ENCODE results near the gene ZNF689.
"Not testable (repeated sequence)": the region's sequence is repeated elsewhere in the genome, so short reads cannot be mapped to it uniquely, and the experiment has no call there.

ZNF689 gene

GRCh38 chr16:30609926-30610839 lies at the start of gene ZNF689:
Gene ZNF689, minus strand, starts transcription at chr16:30610389. Its CDS starts 348 bp downstream, at chr16:30610041.
- peak; percentile 98 for DNase-seq

DNA sequence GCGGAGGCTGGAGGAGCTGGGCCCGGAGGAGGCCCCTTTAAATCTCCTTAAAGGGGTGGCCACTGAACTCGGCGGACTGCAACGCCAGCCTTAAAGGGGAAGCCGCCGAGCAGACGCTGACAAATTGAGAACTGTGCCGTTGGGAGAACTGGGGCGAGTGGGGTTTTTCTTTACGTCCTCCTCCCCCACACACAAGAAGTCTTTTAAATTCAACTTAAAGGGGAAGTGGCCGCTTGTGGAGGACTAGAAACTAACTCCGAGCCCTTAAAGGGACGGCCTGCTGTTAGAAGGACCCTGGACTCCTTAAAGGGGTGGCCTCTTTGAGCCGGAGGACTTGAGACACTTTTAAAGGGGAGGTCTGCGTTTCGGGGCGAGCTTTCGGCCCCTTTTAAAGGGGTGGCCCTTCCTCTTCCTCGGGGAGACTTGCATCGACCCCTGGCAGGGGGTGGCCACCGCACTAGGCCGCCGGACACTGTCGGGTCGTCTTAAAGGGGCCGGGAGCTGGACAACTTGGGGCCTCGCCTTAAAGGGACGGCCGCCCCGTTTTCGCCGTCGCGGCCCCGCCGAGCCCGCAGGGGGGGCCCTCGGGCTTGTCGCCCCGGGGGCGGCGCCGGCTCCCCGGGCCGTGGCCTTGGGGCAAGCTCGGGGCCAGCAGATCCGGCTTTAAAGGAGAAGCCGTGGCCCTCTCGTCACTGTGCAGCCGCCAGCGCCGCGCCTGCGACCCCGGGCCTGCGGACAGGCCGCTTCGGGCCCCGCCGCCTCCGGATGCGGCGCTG lies 48.7 kb upstream of the ZNF689 start:
- no peak for DNase-seq

DNA sequence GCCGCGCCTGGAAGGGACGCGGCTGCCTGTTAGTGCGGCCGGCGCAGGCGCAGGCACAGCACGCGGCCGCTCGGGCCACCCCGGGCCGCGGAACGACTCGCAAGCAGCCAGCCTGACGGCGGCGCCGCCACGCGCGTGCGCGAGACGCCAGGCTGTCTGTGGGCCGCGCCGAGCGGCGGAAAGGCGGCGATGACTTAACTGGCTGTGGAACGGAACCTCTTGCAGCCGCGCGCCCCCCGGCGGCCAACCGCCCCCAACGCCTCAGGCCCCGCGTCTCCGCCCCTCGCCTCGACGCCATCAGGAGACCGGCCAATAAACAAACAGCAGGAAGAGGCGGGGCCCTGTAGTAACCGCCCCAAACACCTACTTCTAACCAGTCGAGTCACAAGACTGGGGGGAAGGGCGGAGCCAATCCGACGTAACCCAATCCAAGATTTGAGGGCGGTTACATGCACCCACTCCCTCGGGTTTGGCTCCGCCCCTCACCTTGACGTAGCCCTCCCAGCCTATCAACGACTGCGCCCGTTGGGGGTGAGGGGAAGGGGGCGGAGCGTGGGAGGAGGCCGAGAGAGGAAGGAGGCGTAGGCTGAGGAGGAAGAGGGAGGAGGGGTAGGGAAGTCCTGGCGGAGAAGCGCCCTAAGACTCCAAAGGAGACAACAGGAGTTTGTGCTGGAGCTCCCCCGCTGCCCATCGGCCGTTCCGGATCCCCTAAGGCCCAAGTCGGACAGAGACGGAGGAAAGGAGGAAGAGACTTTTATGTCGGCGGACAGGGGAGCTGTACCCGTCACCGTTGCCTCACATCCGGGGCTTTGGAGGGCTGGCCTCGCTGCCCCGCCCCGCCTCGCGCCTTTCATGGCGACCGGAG lies 47.9 kb upstream of the ZNF689 start, which contains the start of gene FBRS:
TSS of gene FBRS (plus strand) at position 566 of the 865 bp plus-strand sequence. CDS start 1,088 bp downstream, outside the sequence.
- peak; percentile 100 for DNase-seq

DNA sequence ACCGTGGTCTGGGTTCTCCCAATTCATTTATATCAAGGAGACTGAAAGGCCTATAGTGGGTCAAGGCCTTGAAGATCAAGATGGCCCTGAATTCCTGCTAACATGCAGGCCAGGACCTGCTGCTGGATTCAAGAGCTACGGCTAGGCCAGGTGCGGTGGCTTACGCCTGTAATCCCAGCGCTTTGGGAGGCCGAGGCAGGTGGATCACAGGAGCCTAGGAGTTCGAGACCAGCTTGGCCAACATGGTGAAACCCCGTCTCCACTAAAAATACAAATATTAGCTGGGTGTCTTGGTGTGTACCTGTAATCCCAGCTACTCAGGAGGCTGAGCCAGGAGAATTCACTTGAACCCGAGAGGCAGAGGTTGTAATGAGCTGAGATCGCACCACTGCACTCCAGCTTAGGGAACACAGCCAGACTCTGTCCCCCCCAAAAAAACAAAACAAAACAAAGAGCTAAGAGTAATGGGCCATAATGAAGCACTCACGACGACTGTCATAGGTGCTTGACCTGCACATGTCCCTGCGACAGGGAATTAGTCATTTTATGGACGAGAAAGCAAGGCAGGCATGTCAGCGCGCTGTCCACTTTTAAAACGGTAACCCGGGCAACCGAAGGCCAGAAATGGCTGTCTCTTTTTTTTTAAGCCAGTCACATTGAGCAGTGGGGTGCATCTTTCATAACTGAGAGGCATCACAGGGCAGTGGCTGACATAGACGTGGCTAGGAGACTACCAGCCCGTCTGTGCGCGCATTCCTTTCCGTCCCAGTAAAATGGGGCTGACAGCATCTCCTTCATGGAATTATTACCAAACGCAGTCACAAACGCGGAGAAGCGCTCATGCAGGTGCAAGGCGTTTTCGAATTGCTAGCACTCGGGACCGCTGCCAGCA lies 47.0 kb upstream of the ZNF689 start:
- peak; percentile 72 for DNase-seq

GRCh38 chr16:30656388-30656787 lies 46.2 kb upstream of the ZNF689 start:
- no peak for DNase-seq

DNA sequence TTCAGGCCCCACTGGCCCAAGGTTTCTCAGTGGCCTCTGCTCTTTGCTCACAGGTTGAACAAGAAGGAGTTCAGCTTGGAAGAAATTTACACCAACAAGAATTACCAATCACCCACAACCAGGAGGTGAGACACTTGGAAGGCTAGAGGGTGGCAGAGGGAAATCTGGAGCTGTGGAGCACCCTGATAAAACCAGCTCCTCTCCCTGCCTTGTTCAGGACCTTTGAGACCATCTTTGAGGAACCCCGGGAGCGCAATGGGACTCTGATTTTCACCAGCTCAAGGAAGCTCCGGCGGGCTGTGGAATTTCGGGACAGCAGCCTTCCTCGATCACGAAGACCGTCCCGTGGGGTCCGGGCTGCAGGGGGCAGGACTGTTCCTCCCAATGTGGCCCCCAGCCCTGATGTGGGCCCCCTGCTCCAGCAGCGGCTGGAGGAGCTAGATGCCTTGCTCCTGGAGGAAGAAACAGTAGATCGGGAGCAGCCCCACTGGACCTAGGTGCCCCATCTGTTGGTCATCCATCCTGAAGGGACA lies 45.7 kb upstream of the ZNF689 start:
- no peak for DNase-seq

GRCh38 chr16:30654856-30655255 lies 44.7 kb upstream of the ZNF689 start:
- no peak for DNase-seq

GRCh38 chr16:30652718-30653117 lies 42.5 kb upstream of the ZNF689 start:
- no peak for DNase-seq

DNA sequence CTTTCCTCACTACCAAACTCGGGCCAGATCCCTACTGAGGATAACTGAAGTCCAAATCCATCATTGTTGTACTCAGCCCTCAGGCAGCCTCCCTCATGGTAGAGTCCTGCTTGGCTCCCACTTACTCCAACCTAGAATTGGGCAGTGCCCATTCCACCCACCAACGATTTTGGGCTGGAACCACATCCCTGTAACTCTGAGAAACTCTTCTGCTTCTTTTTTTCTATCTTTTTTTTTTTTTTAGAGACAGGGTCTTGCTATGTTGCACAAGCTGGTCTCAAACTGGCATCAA lies 41.8 kb upstream of the ZNF689 start:
- no peak for DNase-seq

DNA sequence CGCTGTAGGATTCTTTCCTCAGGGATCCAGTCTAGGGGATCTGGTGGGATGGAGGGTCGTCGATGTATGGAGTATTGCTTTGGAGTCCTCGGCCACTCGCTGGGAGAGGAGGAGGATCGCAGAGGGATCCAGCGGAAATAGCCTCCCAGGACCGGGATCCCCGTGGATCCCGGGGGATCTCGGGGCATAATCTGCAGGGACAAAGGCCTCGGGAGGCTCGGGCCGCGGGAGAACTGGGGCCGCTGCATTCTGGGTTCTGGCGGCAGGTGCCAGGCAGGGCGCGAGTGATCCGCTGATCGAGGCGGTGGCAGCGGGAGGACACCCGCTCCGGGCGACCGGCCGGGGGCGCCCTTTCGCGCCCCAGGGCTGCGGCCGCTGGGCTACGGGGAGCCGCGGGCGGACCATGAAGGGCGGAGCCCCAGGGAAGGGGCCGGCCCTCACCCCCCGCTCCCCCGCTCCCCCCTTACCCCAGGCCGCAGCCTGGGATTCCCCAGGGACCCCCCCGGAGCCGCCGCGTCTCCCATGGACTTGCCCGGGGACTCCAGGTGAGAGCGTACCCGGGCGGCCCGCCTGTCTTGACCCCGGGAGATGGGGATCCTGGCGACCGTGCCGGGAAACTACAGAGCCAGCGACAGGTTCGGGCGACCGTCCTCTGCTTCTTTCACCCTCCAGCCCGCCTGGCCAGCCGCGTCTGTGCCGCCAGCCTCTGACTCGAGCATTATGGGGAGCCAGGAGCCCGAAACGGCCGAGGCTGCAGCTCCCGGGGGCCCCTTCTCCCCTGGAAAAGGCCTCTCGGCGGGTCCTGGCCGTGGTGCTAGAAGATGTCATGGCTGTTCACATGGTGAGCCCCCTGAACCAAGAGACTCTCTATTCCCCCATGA lies 41.2 kb upstream of the ZNF689 start:
- no peak for DNase-seq

GRCh38 chr16:30650369-30651123 lies 40.4 kb upstream of the ZNF689 start, which contains the start of gene PRR14:
Gene PRR14, plus strand, starts transcription at chr16:30650960. Its CDS starts 686 bp downstream, at chr16:30651646.
- peak; percentile 99 for DNase-seq

DNA sequence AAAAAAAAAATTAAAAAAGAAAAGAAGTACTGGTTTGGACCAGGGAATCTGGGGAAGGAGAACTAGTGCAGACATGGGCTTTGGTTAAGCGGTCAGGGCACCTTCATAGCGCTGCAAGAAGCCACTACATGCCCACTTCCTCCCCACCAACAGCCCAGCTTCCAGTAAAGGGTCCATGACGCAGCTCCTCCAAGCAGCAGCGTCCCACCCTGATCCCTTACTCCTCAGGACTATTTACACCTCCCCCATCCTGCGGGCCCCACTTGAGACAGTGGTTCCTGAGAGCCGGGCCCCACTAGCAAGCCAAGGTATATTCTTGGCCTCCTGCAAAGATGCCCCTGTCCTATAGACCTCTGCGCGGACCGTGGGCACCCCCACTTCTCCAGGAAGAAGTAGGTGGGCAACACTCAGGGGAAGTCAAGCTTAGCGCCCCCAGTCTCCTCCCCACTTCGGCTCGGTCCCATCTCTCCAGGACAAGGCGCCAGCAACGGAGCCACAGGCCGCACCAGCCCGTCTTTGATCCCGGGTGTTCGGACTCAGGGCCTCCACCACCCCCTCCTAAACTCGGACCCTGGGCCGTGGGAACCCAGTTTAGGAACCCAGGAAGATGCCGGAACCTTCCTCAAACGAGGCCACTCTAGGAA lies 39.7 kb upstream of the ZNF689 start:
- DNase-seq = no peak

DNA sequence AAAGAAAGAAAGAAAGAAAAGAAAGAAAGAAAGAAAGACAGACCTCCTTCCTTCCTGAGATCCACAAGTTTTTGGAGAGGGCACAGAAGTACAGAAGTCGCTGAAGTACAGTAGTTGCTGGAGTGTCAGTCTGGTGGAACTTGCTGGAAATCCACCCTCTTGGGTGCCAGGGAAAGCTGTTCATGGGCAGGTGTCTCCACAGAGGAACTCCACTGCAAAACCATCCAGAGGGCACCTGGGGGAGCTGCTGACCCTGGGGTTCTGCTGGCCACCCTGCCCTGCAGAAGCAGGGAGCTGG lies 37.0 kb upstream of the ZNF689 start:
- DNase-seq = no peak

DNA sequence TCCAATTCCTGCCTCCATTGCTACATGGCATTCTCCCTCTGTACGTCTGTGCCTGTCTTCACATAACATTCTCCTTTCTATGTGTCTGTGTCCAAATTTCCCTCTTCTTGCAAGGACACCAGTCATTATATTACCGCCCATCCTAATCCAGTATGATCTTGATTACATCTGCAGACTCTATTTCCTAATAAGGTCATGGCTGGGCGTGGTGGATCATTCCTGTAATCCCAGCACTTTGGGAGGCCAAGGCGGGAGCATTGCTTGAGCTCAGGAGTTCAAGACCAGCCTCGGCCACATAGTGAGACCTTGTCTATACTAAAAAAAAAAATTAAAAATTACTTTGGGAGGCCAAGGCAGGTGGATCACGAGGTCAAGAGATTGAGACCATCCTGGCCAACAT lies 35.5 kb upstream of the ZNF689 start:
- DNase-seq = no peak

GRCh38 chr16:30644334-30644830 lies 34.2 kb upstream of the ZNF689 start:
- no peak for DNase-seq

- no peak for DNase-seq
Measured at GRCh38 chr16:30641378-30641982, 31.3 kb upstream of the ZNF689 start.

GRCh38 chr16:30637944-30638343 lies 27.8 kb upstream of the ZNF689 start:
- DNase-seq = peak; percentile 71

DNA sequence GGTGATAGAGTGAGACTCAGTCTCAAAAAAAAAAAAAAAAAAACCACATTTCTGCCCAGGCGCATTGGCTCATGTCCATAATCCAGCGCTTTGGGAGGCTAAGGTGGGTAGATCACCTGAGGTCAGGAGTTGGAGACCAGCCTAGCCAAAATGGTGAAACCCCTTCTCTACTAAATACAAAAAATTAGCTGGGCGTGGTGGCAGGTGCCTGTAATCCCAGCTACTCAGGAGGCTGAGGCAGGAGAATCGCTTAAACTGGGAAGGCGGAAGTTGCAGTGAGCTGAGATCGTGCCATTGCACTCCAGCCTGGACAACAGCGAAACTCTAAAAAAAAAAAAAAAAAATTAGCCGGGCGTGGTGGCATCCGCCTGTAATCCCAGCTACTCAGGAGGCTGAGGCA lies 26.9 kb upstream of the ZNF689 start:
- DNase-seq = not testable (repeated sequence)

- DNase-seq = no peak
Measured at GRCh38 chr16:30636599-30636998, 26.4 kb upstream of the ZNF689 start.
